OCI-M1 (cell line): Measurements from ENCODE around the gene VRTN.

ENCODE experiments used
- DNase-seq: peaks from one replicate; lab custom pipeline; 2025; lab: John Stamatoyannopoulos, UW

The VRTN gene

DNA sequence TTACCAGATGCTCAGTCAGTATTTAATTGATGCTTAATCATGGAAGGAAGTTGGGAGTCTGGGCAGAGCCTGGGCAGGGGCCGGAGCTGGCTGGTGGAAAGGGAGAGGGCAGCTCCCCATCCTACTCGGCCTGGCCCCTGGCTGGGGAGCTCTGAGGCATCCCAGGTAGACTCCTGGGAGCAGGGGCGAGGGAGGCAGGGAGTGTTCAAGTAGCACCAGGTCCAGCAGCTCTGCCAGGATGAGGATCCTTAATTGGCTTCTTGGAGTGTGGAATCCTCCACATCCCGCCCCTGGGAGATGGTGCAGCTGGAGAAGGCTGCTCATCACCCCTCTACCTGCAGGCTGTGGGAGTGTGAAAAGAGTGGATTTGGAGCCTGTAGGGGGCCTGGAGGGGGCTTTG, 46.8 kb downstream of the VRTN start:
- no peak for DNase-seq

DNA sequence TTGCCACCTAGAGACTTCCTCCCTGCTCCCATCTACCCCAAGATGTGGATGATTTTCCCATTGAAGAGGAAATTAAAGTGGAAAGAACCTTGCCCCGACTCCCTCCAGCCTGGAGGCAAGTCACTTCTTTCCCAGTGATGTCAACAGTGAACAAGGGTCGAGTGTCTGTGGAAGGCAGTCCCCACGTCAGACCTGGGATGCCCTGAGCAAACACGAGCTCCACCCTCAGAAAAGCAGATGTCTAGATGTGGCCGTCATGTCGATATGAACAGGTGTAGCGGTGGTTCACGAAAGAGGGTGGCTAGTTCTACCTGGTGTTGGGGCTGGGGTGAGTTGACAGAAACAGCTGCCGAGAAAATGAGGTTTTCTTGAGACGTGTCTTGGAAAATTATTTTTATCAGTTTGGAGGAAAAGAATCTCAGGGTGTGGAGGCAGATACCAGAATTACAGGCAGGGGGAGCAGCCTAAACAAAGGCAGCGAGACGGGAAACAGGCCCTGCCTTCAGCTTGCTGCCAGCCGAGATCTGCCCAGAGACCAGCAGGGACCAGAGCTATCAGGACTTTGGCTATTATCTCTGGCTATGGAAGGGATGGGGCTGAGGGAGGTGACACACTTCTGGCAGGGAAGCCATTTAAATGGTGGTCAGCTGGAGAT, 51.9 kb downstream of the VRTN start:
- DNase-seq = no peak

DNA sequence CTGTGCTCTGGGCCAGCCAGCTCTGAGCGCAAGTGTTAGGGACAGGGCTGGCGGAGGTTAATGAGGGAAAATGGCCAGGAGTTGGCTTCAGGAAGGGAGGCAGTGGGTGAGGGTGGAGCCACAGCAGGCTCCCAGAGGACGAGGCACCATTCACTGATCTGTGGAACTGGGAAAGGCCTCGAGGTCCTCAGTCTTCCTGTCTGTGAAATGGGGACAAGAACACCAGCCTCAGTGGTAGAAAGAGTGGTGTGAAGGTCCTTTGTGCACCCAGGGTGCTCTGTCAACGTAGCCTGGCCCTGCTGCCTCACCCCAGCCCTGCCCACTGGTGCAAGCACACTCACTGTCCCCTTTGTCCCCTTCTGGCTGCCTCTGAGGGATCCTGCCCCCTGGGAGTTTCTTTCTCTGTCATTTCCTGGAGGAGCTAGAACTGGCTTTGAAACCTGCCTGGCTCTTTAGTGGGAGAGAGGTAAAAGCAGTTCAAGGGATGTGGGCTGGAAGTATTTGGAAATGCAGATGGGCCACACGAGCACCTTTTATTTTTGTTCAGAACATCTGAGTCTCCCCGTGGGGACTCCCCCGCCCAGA, 52.7 kb downstream of the VRTN start:
- DNase-seq = no peak

DNA sequence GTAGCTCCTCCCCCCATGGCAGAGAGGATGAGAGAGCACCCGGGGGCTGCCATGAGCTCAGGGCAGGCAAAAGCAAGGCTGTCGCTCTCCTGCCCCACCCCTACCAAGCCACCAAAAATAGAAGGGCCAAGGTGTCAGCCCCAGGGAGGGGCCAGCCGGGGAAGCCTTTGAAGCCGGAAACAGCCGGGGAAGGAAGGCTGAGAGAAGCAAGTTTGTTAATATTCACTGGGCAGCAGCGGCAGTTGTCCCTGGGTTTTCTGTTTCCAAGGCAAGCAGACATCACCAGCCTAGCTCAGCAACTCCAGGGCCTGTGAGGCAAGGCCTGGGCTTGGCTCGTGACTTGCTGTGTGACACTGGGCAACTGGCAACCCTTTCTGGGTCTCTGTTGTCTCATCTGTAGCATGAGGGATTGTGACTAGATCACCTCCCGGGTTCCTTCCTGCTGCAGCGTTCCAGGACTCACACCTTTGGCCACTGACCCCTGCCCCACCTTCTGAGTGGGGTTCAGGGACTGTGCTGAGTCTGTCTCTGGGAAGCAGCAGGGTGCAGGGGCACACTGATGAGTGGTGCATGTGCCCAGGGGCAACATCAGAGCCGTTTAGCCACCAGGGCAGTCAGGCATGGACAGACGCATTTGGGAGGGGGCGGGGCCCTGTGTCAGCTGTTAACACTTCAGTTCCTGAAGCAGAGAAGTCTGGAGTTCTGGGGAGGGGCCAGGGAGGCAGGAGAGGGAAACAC, 53.4 kb downstream of the VRTN start:
- no peak for DNase-seq

GRCh38 chr14:74402401-74403251, 54.4 kb downstream of the VRTN start:
- DNase-seq = no peak

DNA sequence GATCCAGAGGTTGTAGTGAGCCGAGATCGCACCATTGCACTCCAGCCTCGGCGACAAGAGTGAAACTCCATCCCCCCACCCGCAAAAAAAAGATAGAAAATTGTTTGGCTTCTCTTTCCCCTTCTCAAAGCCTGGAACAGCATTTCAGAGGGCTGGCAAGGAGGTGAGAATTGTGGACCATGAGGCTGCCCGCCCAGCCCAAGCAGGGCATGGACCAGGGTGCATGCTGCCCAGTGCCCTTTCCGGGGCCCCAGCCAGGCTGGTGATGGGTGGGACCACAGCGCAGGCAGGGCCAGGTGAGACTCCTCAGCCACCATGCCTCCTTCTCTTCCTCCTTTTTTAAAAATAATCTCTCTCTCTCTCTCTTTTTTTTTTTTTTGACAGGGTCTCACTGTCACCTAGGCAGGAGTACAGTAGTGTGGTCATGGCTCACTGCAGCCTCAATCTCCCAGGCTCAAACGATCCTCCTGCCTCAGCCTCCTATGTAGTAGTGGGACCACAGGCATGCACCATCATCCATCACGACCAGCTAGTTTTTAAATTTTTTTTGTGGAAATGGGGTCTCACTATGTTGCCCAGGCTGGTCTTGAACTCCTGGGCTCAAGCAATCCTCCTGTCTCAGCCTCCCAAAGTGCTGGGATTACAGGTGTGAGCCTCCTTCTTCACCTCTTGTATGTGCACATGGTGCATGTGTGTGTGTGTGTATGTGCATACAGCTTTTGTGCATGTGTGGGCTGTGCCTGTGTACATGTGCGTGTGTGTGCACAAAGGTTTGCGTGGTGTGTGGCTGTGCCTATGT, 55.5 kb downstream of the VRTN start:
- DNase-seq = no peak

GRCh38 chr14:74404435-74404834, 56.2 kb downstream of the VRTN start:
- DNase-seq = no peak

DNA sequence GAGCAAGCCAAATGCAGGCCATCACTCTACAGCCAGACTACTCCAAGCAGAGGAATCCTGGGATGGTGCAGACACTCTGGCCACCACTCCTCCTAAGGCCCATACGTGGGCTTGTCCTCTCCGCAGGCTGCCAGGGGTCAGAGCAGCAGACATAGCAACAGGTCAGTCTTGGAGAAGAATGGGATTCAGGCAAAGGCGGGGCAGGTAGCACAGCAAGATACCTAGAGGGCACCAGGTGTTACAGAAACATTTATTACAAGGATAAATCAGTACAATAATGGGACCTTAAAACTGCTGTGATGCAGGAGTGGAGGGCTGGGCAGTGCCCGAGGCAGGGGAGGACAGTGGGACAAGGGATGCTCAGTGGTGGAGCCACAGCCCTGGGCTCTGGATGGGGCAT, 57.4 kb downstream of the VRTN start:
- no peak for DNase-seq

GRCh38 chr14:74407021-74407800, 58.9 kb downstream of the VRTN start:
- no peak for DNase-seq

DNA sequence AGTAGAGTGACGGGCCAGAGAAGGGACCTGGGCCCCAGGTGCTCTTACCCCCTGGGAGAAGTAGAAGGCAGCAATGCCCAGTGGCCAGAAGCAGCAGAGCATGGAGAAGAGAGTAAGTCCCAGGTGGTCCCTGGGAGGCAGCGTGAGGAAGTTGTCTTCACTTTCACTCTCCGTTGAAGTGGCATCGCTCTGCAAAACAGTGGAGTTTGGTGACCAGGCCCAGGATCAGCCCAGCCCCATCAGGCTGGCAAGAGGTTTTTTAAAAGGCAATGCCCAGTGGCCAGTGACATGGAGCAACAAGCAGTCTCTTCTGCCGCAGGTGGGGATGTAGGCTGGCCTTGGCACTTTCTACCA, 59.5 kb downstream of the VRTN start:
- no peak for DNase-seq

GRCh38 chr14:74408870-74409269, 60.6 kb downstream of the VRTN start:
- DNase-seq = no peak

DNA sequence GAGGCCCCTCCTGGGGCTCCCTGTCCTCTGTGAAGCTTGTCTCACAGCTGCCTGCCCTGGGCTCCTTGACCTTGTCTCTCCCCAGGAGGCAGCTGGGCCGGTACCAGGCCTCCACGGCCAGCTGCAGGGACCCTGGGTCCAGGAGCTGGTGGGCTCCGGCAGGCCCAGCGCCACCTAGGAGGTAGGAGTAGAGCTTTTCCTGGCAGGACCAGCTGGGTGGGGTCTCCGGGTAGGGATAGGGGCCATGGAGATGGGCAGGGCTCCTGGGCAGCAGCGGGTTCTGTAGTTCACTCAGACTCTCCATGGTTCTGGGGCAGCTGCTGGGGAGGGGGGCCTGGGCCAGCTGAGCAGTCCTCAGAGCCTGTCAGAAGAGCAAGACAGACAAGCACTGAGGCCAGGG, 61.2 kb downstream of the VRTN start:
- no peak for DNase-seq
